ENCODE measurements around the gene CRISP1.

DNA sequence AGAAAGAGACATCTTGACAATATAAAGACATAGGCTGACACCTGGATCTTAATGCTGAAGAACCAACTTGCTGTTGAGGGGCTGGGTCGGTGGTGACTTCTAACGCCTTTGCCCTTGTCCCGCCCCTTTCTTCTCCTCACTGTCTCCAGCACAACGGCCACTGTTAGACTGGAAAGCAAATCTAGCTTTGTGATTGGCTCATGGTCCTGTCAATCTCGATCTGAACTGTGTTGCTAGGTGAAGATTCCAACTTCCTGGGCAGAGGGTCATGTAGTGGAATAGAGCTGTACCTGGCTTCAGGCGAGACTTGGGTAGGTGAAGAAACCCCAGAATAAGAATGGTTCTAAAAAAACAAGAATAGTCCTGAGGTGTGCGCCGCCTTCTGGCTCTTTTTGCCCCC, 79.2 kb downstream of the CRISP1 start, which contains the start of gene PGK2:
- TF ChIP-seq EHMT2 (IDR thresholded peaks at IDR 0.05; ENCODE audit: low read depth) (no peak), RFX5 (IDR thresholded peaks at IDR 0.05) (no peak), CBX2 (IDR thresholded peaks at IDR 0.05; ENCODE audit: borderline replicate concordance, low read depth) (no peak)
- TF ChIP-seq, protein P1, sequence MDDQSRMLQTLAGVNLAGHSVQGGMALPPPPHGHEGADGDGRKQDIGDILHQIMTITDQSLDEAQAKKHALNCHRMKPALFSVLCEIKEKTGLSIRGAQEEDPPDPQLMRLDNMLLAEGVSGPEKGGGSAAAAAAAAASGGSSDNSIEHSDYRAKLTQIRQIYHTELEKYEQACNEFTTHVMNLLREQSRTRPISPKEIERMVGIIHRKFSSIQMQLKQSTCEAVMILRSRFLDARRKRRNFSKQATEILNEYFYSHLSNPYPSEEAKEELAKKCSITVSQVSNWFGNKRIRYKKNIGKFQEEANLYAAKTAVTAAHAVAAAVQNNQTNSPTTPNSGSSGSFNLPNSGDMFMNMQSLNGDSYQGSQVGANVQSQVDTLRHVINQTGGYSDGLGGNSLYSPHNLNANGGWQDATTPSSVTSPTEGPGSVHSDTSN (IDR thresholded peaks at IDR 0.05) = no peak
- TF ChIP-seq, protein P2, sequence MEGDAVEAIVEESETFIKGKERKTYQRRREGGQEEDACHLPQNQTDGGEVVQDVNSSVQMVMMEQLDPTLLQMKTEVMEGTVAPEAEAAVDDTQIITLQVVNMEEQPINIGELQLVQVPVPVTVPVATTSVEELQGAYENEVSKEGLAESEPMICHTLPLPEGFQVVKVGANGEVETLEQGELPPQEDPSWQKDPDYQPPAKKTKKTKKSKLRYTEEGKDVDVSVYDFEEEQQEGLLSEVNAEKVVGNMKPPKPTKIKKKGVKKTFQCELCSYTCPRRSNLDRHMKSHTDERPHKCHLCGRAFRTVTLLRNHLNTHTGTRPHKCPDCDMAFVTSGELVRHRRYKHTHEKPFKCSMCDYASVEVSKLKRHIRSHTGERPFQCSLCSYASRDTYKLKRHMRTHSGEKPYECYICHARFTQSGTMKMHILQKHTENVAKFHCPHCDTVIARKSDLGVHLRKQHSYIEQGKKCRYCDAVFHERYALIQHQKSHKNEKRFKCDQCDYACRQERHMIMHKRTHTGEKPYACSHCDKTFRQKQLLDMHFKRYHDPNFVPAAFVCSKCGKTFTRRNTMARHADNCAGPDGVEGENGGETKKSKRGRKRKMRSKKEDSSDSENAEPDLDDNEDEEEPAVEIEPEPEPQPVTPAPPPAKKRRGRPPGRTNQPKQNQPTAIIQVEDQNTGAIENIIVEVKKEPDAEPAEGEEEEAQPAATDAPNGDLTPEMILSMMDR (IDR thresholded peaks at IDR 0.05) = no peak
